Esophagus muscularis mucosa (tissue), 4 donors: Measurements from ENCODE around the gene CMTM3.

Source experiments
- EP300 ChIP-seq: sonication (generic); formaldehyde crosslinking; IDR thresholded peaks from one replicate; pipeline ENCODE4 v1.6.1; 2017; ENCODE audit warnings: antibody characterized with exemption
- POLR2A ChIP-seq: fragments of 450-650 bp; IDR thresholded peaks from one replicate; pipeline ENCODE4 v1.6.1; 2017; ENCODE audit warnings: antibody characterized with exemption, moderate library complexity, mild to moderate bottlenecking, low read depth
- TF ChIP-seq, protein P1 (sequence below), 3 experiments: fragments of 200-600 bp in 2 of 3; fragments of 450-650 bp in 1 of 3; sonication (generic) in 2 of 3; IDR thresholded peaks; one replicate each; pipeline ENCODE4 v1.5.1; 2017 to 2019; ENCODE audit warnings: antibody characterized with exemption in 3 of 3, mild to moderate bottlenecking in 2 of 3, moderate library complexity in 1 of 3

DNA sequence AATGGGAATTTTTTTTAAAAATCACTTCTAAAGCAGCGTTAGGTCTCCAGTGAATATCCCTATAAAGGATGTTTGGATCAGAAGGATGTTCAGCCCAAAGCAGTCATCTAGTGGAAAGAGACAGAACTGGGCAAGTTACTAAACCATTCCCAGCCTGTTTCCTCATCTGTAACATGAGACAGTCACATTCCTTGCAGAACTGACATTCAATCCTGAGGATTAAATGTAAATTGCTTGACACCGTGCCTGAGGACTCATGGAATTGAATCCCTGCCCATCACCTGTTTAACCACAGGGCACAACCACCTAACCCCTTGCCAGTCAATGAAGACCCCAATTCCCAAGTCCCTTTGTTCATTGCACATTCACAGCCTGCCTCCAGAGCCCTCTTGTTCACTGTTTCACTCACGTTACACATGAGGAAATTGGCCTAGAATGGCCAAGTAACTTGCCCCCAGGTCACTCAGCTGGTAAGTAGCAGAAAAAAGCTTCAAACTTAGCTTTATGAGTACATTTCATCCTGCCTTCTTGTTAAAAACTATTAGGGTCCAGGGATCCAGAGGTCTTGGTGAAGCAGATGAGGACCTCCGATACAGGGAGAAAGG, 23.8 kb upstream of the CMTM3 start:
- TF ChIP-seq EP300 (no peak), POLR2A (no peak)
- TF ChIP-seq, protein P1, sequence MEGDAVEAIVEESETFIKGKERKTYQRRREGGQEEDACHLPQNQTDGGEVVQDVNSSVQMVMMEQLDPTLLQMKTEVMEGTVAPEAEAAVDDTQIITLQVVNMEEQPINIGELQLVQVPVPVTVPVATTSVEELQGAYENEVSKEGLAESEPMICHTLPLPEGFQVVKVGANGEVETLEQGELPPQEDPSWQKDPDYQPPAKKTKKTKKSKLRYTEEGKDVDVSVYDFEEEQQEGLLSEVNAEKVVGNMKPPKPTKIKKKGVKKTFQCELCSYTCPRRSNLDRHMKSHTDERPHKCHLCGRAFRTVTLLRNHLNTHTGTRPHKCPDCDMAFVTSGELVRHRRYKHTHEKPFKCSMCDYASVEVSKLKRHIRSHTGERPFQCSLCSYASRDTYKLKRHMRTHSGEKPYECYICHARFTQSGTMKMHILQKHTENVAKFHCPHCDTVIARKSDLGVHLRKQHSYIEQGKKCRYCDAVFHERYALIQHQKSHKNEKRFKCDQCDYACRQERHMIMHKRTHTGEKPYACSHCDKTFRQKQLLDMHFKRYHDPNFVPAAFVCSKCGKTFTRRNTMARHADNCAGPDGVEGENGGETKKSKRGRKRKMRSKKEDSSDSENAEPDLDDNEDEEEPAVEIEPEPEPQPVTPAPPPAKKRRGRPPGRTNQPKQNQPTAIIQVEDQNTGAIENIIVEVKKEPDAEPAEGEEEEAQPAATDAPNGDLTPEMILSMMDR (IDR thresholded peaks at IDR 0.05) = no peak
